Pancreas (tissue), 10 donors: Measurements from ENCODE around the gene TBC1D20. TPM values are rescaled to one million over a fixed set of nuclear protein-coding genes. Genes with fewer than 3 reads are reported as not detected.

Source experiments
- ATAC-seq, 4 donors: fragments of 200-7000 bp; cut with Tn5 transposase; one replicate each; pipeline versions ENCODE4 v1.8.0 to v1.9.1; 2020; ENCODE audit warnings: mild to moderate bottlenecking in 4 of 4, moderate library complexity in 4 of 4
- DNase-seq, 6 donors: peaks; one replicate each; pipeline ENCODE4 v3.0.0-alpha.2; 2020
- FAIRE-seq: peaks from 2 replicates; lab custom pipeline; 2012; peaks lifted over from hg19 to GRCh38; lab: Jason Lieb, UNC
- H3K27ac ChIP-seq, 4 donors: fragments of 200-600 bp; sonication (generic); 1 replicate in 3 of 4; 2 replicates in 1 of 4; pipeline versions ENCODE4 v1.5.0 to v1.8.0; 2020
- H3K27me3 ChIP-seq, 4 donors: fragments of 200-600 bp; one replicate each; pipeline ENCODE4 v1.8.0; 2021
- H3K36me3 ChIP-seq, 3 donors: fragments of 200-600 bp; sonication (generic) in 1 of 3; one replicate each; pipeline versions ENCODE4 v1.5.0 to v1.8.0; 2020 to 2021
- H3K4me1 ChIP-seq, 3 donors: fragments of 200-600 bp; one replicate each; pipeline ENCODE4 v1.8.0; 2021
- H3K4me3 ChIP-seq, 4 donors: fragments of 200-600 bp; sonication (generic) in 2 of 4; one replicate each; pipeline versions ENCODE4 v1.5.0 to v1.8.0; 2020 to 2021
- H3K9me3 ChIP-seq, 4 donors: fragments of 200-600 bp; one replicate each; pipeline ENCODE4 v1.8.0; 2021
- WGBS, 2 donors: extraction: QIAGEN DNeasy Blood & Tissue Kit; methylation state at CpG; one replicate each; pipeline ENCODE4 v1.1.7; 2013; 5-methylcytosine and 5-hydroxymethylcytosine counted together
- intact Hi-C, 3 donors: fragments of 100-400 bp; cut with DNase I; formaldehyde crosslinking; loops; one replicate each; pipeline versions ENCODE4 v1.11.1 to v1.14.2; 2022
- polyA plus RNA-seq, 2 donors: library from polyadenylated mRNA; stranded (reverse); fragments of 200-250 nt; gene quantifications; one replicate each; pipeline ENCODE4 v1.2.3, GENCODE V29; 2013
- total RNA-seq, 6 donors: library from RNA; stranded (reverse); fragmentation: NEBNext Ultra II Directional in 4 of 6; extraction: Animal tissue kit (Norgen Biotek cat#: 25700) in 4 of 6; gene quantifications; one replicate each; pipeline versions ENCODE4 v1.2.1 to v1.2.4, GENCODE V29; 2021 to 2023
- TF ChIP-seq, protein P1 (sequence below), 4 donors: fragments of 200-600 bp; sonication (generic) in 3 of 4; IDR thresholded peaks; one replicate each; pipeline versions ENCODE4 v1.5.0 to v1.8.0; 2021; ENCODE audit warnings: antibody characterized with exemption in 4 of 4
- donor health status: healthy with polysubstance abuse.
- donor health status: DM: no; HTN: no; CAD: no; lungs with moderate emphysema.
- donor health status: DM: no; HTN: no; CAD: no.
- donor health status: control.
- donor health status: control.
- donor health status: Bipolar disorder and iron deficiency.
- donor health status: DM: yes; HTN: yes; CAD: no.
- donor health status: DM: no; HTN: no; CAD: no.
- donor health status: DM: no; HTN: no; CAD: no.
- donor health status: DM: yes; HTN: yes; CAD: no.

The TBC1D20 gene
- total and polyA plus RNA-seq, 8 donors: 11.1 to 21.4 (median 12.9) TPM

DNA sequence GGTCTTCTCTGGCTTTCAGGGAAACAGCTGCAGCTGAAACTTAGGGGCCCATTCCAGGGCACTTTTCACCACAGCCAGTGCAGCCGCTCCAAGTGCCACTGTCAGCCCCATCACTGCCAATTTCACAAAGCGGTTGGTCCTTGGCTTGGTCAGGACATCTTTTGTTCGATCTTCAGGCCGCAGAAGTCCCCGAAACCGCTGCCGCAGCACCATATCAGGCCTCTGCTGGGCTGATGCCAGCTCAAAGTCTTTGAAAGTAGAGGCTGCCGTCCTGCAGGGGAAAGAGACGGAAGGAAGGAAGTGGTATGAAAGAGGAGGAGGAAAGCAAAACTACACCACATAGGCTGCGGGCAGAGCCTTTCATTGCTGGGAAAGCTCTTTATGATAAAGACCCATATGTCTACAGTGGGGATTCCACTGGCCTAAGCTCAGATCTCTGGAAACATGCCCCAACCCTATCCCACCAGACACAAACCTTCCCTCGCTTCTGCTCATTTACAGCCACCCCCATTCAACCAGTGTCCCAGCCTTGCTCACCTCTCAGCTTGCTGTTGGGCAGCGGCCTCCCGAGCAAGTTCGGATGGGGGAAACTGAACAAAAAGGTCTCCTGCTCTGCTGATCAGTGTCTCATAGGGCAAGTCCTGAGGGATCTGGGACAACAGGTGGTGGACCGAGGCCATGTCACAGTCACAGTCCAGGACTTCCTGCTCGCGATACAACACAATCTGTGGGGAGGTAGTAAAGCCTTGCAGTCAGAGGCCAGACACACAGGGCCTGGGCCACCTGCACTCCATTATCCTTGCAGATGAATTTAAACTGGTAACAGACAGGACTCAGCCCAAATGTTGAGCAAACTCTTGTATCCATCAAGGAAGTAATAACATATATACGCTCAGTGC, 23.5 kb downstream of the TBC1D20 start:
- intact Hi-C loops: loop anchor here in 2 of 3 donors (10.0 kb wide), 1 partner anchor 84 kb away; no protein-coding TSS in a partner anchor
- H3K9me3 ChIP-seq: no peaks in the 10 kb centered on the region
- DNase-seq: peak in 1 of 6 donors; percentile 35
- WGBS, 2 donors: 82 to 89% methylated on average over 18 of the region's 18 CpGs
- H3K27ac ChIP-seq: no peak overlapping the region
- FAIRE-seq: no peak
- H3K4me3 ChIP-seq: no peak overlapping the region
- TF ChIP-seq, protein P1, sequence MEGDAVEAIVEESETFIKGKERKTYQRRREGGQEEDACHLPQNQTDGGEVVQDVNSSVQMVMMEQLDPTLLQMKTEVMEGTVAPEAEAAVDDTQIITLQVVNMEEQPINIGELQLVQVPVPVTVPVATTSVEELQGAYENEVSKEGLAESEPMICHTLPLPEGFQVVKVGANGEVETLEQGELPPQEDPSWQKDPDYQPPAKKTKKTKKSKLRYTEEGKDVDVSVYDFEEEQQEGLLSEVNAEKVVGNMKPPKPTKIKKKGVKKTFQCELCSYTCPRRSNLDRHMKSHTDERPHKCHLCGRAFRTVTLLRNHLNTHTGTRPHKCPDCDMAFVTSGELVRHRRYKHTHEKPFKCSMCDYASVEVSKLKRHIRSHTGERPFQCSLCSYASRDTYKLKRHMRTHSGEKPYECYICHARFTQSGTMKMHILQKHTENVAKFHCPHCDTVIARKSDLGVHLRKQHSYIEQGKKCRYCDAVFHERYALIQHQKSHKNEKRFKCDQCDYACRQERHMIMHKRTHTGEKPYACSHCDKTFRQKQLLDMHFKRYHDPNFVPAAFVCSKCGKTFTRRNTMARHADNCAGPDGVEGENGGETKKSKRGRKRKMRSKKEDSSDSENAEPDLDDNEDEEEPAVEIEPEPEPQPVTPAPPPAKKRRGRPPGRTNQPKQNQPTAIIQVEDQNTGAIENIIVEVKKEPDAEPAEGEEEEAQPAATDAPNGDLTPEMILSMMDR (IDR thresholded peaks at IDR 0.05): no peak
- H3K27me3 ChIP-seq: no peaks in the 10 kb centered on the region
- peaks cover 4 to 59% (median 30%) of the 10 kb centered on the region in 3 donors for H3K36me3 ChIP-seq
- ATAC-seq: peak in 1 of 4 donors; percentile 28
- no peaks in the 10 kb centered on the region for H3K4me1 ChIP-seq

DNA sequence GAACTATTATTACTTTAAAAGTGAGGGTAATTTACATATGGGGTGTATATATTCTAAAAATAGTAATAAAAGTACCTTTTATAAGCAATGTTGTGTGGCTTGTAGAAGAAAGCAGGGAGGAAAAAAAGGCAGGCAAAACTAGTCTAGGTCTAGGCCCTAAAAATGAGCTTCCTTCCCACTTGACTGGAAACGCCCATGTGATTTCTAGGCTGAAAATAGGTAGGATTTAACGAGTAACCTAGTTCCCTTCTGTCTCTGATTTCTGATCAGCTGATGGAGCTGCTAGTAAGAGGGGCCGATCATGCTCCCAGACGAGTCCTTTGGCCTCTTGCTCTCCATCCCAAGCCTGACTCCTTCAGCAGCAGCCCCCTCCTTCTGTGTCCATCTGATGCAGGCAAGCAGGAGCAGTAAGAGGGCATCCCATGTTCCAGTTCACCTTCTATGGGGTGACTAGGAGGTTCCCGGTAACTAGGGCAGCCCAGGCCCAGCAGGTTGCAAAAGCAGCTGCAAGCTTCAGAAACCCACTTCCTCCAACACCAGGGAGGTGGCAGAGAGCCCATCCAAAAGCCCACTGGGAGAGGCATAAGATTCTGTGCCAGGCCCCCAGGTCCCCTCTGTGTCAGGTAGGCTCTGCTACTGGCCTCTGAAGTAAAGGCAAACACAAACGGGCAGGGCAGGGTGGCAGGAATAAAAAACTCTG, 24.4 kb downstream of the TBC1D20 start:
- Histone ChIP-seq H3K9me3 (no peaks in the 10 kb centered on the region), H3K27me3 (no peaks in the 10 kb centered on the region), H3K27ac (no peak overlapping the region), H3K36me3 (peaks cover 4 to 50% (median 30%) of the 10 kb centered on the region in 3 donors), H3K4me3 (no peak overlapping the region), H3K4me1 (no peaks in the 10 kb centered on the region)
- DNase-seq: peak in 1 of 6 donors; percentile 28
- TF ChIP-seq, protein P1 (IDR thresholded peaks at IDR 0.05): no peak
- FAIRE-seq: no peak
- WGBS, 2 donors: 81 to 85% methylated on average over 6 of the region's 6 CpGs
- ATAC-seq: no peak
- intact Hi-C loops: loop anchor here in 2 of 3 donors (10.0 kb wide), 1 partner anchor 83 kb away; no protein-coding TSS in a partner anchor

DNA sequence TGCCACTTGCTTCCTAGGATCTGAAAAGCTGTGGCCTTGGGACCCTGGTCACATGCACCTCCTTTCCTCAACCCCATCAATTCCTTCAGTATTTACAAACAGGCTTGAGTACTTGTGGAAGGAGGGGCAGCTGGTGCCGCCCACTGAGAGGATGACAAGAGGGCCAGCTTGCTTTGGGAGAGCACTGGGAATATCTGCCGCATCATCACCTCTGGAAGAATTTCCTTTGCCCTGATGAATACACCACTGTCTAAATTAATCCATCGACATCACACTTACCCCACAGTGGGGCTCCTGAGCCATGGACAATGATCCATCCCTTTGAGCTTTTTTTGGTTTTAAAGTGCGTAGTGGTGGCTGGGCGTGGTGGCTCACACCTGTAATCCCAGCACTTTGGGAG, 25.9 kb downstream of the TBC1D20 start:
- no peaks in the 10 kb centered on the region for H3K9me3 ChIP-seq
- intact Hi-C loops: loop anchor here in 2 of 3 donors (10.0 kb wide), 1 partner anchor 82 kb away; no protein-coding TSS in a partner anchor
- ATAC-seq (no peak), FAIRE-seq (no peak), DNase-seq (peak in 1 of 6 donors; percentile 22)
- H3K27ac ChIP-seq: no peak overlapping the region
- no peak overlapping the region for H3K4me3 ChIP-seq
- TF ChIP-seq, protein P1 (IDR thresholded peaks at IDR 0.05): no peak
- H3K4me1 ChIP-seq: no peaks in the 10 kb centered on the region
- H3K36me3 ChIP-seq: peaks cover 4 to 50% (median 24%) of the 10 kb centered on the region in 3 donors
- H3K27me3 ChIP-seq: no peaks in the 10 kb centered on the region
- 93 to 94% methylated on average over 5 of the region's 5 CpGs for WGBS, 2 donors

DNA sequence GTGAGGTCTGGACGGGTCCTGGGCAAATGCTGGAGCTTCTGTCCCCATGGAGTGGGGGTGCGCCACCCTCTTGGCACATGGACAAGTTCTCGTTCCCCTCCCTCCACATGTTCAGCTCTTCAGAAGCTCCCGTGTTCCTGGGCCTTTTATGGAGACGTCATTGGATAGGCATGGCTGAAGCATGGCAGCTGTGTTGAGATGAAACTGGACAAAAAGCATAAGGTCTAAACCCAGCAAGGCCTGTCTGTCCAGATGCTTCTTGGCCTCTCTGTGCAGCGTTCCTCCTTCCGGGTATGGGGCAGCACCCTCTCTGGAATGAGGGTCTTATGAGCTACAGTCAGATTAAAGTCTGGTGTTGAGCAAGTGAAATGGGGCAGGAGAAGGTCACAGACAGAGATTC, 26.8 kb downstream of the TBC1D20 start:
- DNase-seq (peak in 1 of 6 donors; percentile 13), ATAC-seq (no peak), FAIRE-seq (no peak)
- Histone ChIP-seq H3K4me3 (no peak overlapping the region), H3K27ac (no peak overlapping the region), H3K4me1 (no peaks in the 10 kb centered on the region), H3K36me3 (peaks cover 4 to 50% (median 16%) of the 10 kb centered on the region in 3 donors), H3K9me3 (no peaks in the 10 kb centered on the region), H3K27me3 (no peaks in the 10 kb centered on the region)
- WGBS, 2 donors: 79 to 83% methylated on average over 7 of the region's 7 CpGs
- intact Hi-C loops: loop anchor here in 2 of 3 donors (10.0 kb wide), 1 partner anchor 81 kb away; no protein-coding TSS in a partner anchor
- TF ChIP-seq, protein P1 (IDR thresholded peaks at IDR 0.05): no peak
